HepG2 (cell line): ENCODE data around the gene PTPRD.

Source experiments
- CTCF ChIP-seq: sonication (generic); formaldehyde crosslinking; IDR thresholded peaks from 2 replicates; pipeline ENCODE4 v1.5.0; 2020; ENCODE audit warnings: mild to moderate bottlenecking, missing genetic modification reagents, moderate library complexity
- NBN ChIP-seq: fragments of 450-650 bp; conservative IDR thresholded peaks from 2 replicates; pipeline ENCODE4 v1.6.1; 2017
- NFIB ChIP-seq: sonication (generic); formaldehyde crosslinking; IDR thresholded peaks from 2 replicates; pipeline ENCODE4 v1.9.0; 2021; ENCODE audit warnings: missing genetic modification reagents, mild to moderate bottlenecking, borderline replicate concordance
- POLR2A ChIP-seq, 2 experiments: IDR thresholded peaks; 2 replicates each; pipeline ENCODE4 v1.6.1; 2011; ENCODE audit warnings: low read depth in 2 of 2, low read length in 2 of 2, mild to moderate bottlenecking in 1 of 2, moderate library complexity in 1 of 2; ENCODE audit not compliant: insufficient read depth in 1 of 2
- POLR2AphosphoS5 ChIP-seq: IDR thresholded peaks from 2 replicates; pipeline ENCODE4 v1.6.1; 2012; ENCODE audit warnings: low read depth, low read length
- TAF15 ChIP-seq: fragments of 200-400 bp; formaldehyde crosslinking; IDR thresholded peaks from one replicate; pipeline ENCODE4 v1.6.1; 2018; ENCODE audit warnings: mild to moderate bottlenecking, low read depth, low read length; ENCODE audit not compliant: poor library complexity, severe bottlenecking
- ZBTB7B ChIP-seq: sonication (generic); formaldehyde crosslinking; IDR thresholded peaks from 2 replicates; pipeline ENCODE4 v1.4.0; 2020; ENCODE audit warnings: missing genetic modification reagents
- ZFP36L2 ChIP-seq: sonication (generic); formaldehyde crosslinking; IDR thresholded peaks from 2 replicates; pipeline ENCODE4 v1.4.0; 2020; ENCODE audit warnings: missing genetic modification reagents
- ZNF274 ChIP-seq: sonication (generic); formaldehyde crosslinking; IDR thresholded peaks from 2 replicates; pipeline ENCODE4 v1.5.1; 2020; ENCODE audit warnings: mild to moderate bottlenecking, missing genetic modification reagents
- TF ChIP-seq, protein P1 (sequence below): sonication (generic); formaldehyde crosslinking; IDR thresholded peaks from 2 replicates; pipeline ENCODE4 v1.5.0; 2020; ENCODE audit warnings: missing genetic modification reagents

- TF ChIP-seq NFIB (CRISPR knock-in tag) (no peak), NBN (no peak), CTCF (no peak), ZNF274 (CRISPR knock-in tag) (no peak), TAF15 (no peak), POLR2A (IDR thresholded peaks at IDR 0.05; ENCODE audit: insufficient read depth in 1 of 2, low read depth in 2 of 2, low read length in 2 of 2) (no peak), ZBTB7B (CRISPR knock-in tag) (no peak), POLR2AphosphoS5 (no peak), ZFP36L2 (CRISPR knock-in tag) (no peak)
- TF ChIP-seq, protein P1, sequence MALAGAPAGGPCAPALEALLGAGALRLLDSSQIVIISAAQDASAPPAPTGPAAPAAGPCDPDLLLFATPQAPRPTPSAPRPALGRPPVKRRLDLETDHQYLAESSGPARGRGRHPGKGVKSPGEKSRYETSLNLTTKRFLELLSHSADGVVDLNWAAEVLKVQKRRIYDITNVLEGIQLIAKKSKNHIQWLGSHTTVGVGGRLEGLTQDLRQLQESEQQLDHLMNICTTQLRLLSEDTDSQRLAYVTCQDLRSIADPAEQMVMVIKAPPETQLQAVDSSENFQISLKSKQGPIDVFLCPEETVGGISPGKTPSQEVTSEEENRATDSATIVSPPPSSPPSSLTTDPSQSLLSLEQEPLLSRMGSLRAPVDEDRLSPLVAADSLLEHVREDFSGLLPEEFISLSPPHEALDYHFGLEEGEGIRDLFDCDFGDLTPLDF (CRISPR knock-in tag): no peak
Observed at GRCh38 chr9:8643896-8644295, 1968.9 kb downstream of the PTPRD start.
